IMR-90 (cell line): Measurements from ENCODE around the gene ANTXR2. TPM values are rescaled to one million over a fixed set of nuclear protein-coding genes. Genes with fewer than 3 reads are reported as not detected.

ENCODE experiments used
- ATAC-seq: fragments of 200-7000 bp; cut with Tn5 transposase; 2 replicates; pipeline ENCODE4 v1.9.1; 2020; ENCODE audit warnings: low read depth, mild to moderate bottlenecking, moderate library complexity
- BruUV-seq: library from RNA; stranded (reverse); fragments of 400-500 nt; replicated peaks from 2 replicates; lab custom pipeline; 2021; lab: Mats Ljungman, UMichigan
- CTCF ChIA-PET: fragments of 300-600 bp; formaldehyde crosslinking; extraction: SDS; loops from one replicate; lab custom pipeline; 2021; ENCODE audit warnings: antibody characterized with exemption; lab: Yijun Ruan, JAX
- POLR2A ChIA-PET: fragments of 300-600 bp; sonication (Branson Sonifier 250); formaldehyde crosslinking; loops from one replicate; lab custom pipeline; 2022; ENCODE audit warnings: antibody characterized with exemption; ENCODE audit not compliant: unreplicated experiment; lab: Charles Lee
- DNase-seq: peaks from one replicate; pipeline ENCODE4 v3.0.0; 2013
- H2AFZ ChIP-seq: replicated peaks from 2 replicates; pipeline ENCODE3; 2013; ENCODE audit warnings: low read length, mild to moderate bottlenecking; ENCODE audit not compliant: poor library complexity
- H2AK5ac ChIP-seq: 2 replicates; pipeline ENCODE4 v1.6.1; 2013; ENCODE audit warnings: low read depth, low read length, inconsistent platforms
- H2AK9ac ChIP-seq: replicated peaks from 2 replicates; pipeline ENCODE3; 2013; ENCODE audit warnings: mild to moderate bottlenecking, low read depth, low read length, moderate library complexity; ENCODE audit not compliant: poor library complexity
- H2BK120ac ChIP-seq: 2 replicates; pipeline ENCODE4 v1.6.1; 2013; ENCODE audit warnings: low read depth, low read length, inconsistent platforms
- H2BK15ac ChIP-seq: 3 replicates; pipeline ENCODE4 v1.6.1; 2013; ENCODE audit warnings: low read depth, low read length, inconsistent platforms
- H2BK20ac ChIP-seq: 2 replicates; pipeline ENCODE4 v1.6.1; 2013; ENCODE audit warnings: low read depth, mild to moderate bottlenecking, inconsistent platforms, low read length, moderate library complexity
- H2BK5ac ChIP-seq: 2 replicates; pipeline ENCODE4 v1.6.1; 2013; ENCODE audit warnings: mild to moderate bottlenecking, low read depth, low read length, inconsistent platforms; ENCODE audit not compliant: poor library complexity, severe bottlenecking
- H3K14ac ChIP-seq: replicated peaks from 2 replicates; pipeline ENCODE4 v1.6.1; 2013; ENCODE audit warnings: low read depth, low read length, inconsistent platforms
- H3K18ac ChIP-seq: 2 replicates; pipeline ENCODE4 v1.6.1; 2013; ENCODE audit warnings: low read depth, low read length, control low read depth
- H3K23ac ChIP-seq: 2 replicates; pipeline ENCODE4 v1.6.1; 2013; ENCODE audit warnings: low read depth, low read length, inconsistent platforms
- H3K27ac ChIP-seq: 2 replicates; pipeline ENCODE4 v1.5.1; 2013; ENCODE audit warnings: mild to moderate bottlenecking, control low read depth, low read length; ENCODE audit not compliant: insufficient read depth
- H3K27me3 ChIP-seq: 2 replicates; pipeline ENCODE4 v1.6.1; 2013; ENCODE audit warnings: low read length; ENCODE audit not compliant: control insufficient read depth, insufficient read depth
- H3K36me3 ChIP-seq: 2 replicates; pipeline ENCODE4 v1.6.1; 2013; ENCODE audit warnings: low read length, mixed read lengths; ENCODE audit not compliant: control insufficient read depth, insufficient read depth
- H3K4ac ChIP-seq: 2 replicates; pipeline ENCODE4 v1.6.1; 2013; ENCODE audit warnings: low read depth, low read length, inconsistent platforms
- H3K4me1 ChIP-seq: 2 replicates; pipeline ENCODE4 v1.6.1; 2013; ENCODE audit warnings: low read length, mixed read lengths; ENCODE audit not compliant: control insufficient read depth, insufficient read depth
- H3K4me2 ChIP-seq: 2 replicates; pipeline ENCODE4 v1.6.1; 2013; ENCODE audit warnings: low read depth, mild to moderate bottlenecking, control low read depth, low read length, moderate library complexity
- H3K4me3 ChIP-seq: 2 replicates; pipeline ENCODE4 v1.5.1; 2013; ENCODE audit warnings: low read depth, mild to moderate bottlenecking, control low read depth, low read length, moderate library complexity; ENCODE audit not compliant: insufficient read depth
- H3K56ac ChIP-seq: 2 replicates; pipeline ENCODE4 v1.6.1; 2013; ENCODE audit warnings: low read length, inconsistent platforms; ENCODE audit not compliant: insufficient read depth; ENCODE audit errors: extremely low read depth
- H3K79me1 ChIP-seq, 2 experiments: 2 replicates each; pipeline ENCODE4 v1.6.1; 2013; ENCODE audit warnings: low read length in 2 of 2, inconsistent platforms in 1 of 2, low read depth in 1 of 2
- H3K9ac ChIP-seq: 2 replicates; pipeline ENCODE4 v1.6.1; 2013; ENCODE audit warnings: low read depth, low read length, control low read depth
- H3K9me1 ChIP-seq: 2 replicates; pipeline ENCODE4 v1.6.1; 2013; ENCODE audit warnings: low read length, inconsistent platforms; ENCODE audit not compliant: insufficient read depth
- H3K9me3 ChIP-seq: 2 replicates; pipeline ENCODE4 v1.6.1; 2013; ENCODE audit warnings: low read length; ENCODE audit not compliant: control insufficient read depth, insufficient read depth
- H4K20me1 ChIP-seq: 2 replicates; pipeline ENCODE4 v1.6.1; 2013; ENCODE audit warnings: low read length, inconsistent platforms; ENCODE audit not compliant: insufficient read depth
- H4K5ac ChIP-seq: 2 replicates; pipeline ENCODE4 v1.6.1; 2013; ENCODE audit warnings: mild to moderate bottlenecking, low read depth, low read length, control low read depth
- H4K8ac ChIP-seq, 2 experiments: 2 replicates each; pipeline ENCODE4 v1.6.1; 2013; ENCODE audit warnings: low read depth in 2 of 2, low read length in 2 of 2, control low read depth in 1 of 2, inconsistent platforms in 1 of 2
- H4K91ac ChIP-seq: 2 replicates; pipeline ENCODE4 v1.6.1; 2013; ENCODE audit warnings: low read depth, low read length, inconsistent platforms; ENCODE audit not compliant: insufficient read depth
- BHLHE40 ChIP-seq: fragments of 150-350 bp; IDR thresholded peaks from 2 replicates; pipeline ENCODE4 v1.6.1; 2016; ENCODE audit warnings: mild to moderate bottlenecking, low read depth, low read length
- CEBPB ChIP-seq: IDR thresholded peaks from 2 replicates; pipeline ENCODE4 v1.6.1; 2012; ENCODE audit warnings: low read depth, low read length, improper control_type of control experiment
- CHD1 ChIP-seq: IDR thresholded peaks from 2 replicates; pipeline ENCODE4 v1.6.1; 2012; ENCODE audit warnings: low read depth, low read length, improper control_type of control experiment
- CTCF ChIP-seq: conservative IDR thresholded peaks from 2 replicates; pipeline ENCODE4 v1.5.1; 2012; ENCODE audit warnings: mild to moderate bottlenecking, low read depth, low read length, improper control_type of control experiment
- FOS ChIP-seq: fragments of 150-350 bp; IDR thresholded peaks from 2 replicates; pipeline ENCODE4 v1.6.1; 2016; ENCODE audit warnings: low read depth, low read length
- MAFK ChIP-seq: IDR thresholded peaks from 2 replicates; pipeline ENCODE4 v1.6.1; 2012; ENCODE audit warnings: low read depth, low read length, improper control_type of control experiment
- MAZ ChIP-seq: IDR thresholded peaks from 2 replicates; pipeline ENCODE4 v1.6.1; 2012; ENCODE audit warnings: low read depth, mild to moderate bottlenecking, low read length, improper control_type of control experiment, moderate library complexity, borderline replicate concordance
- MXI1 ChIP-seq: IDR thresholded peaks from 2 replicates; pipeline ENCODE4 v1.6.1; 2012; ENCODE audit warnings: low read depth, mild to moderate bottlenecking, low read length, moderate library complexity, borderline replicate concordance
- NFE2L2 ChIP-seq: fragments of 150-350 bp; IDR thresholded peaks from 2 replicates; pipeline ENCODE4 v1.6.1; 2016; ENCODE audit warnings: low read depth, mild to moderate bottlenecking, low read length
- POLR2A ChIP-seq: IDR thresholded peaks from 2 replicates; pipeline ENCODE4 v1.6.1; 2012; ENCODE audit warnings: mild to moderate bottlenecking, low read depth, low read length
- RAD21 ChIP-seq: IDR thresholded peaks from 2 replicates; pipeline ENCODE4 v1.6.1; 2012; ENCODE audit warnings: low read length, improper control_type of control experiment
- RCOR1 ChIP-seq: IDR thresholded peaks from 2 replicates; pipeline ENCODE4 v1.6.1; 2012; ENCODE audit warnings: mild to moderate bottlenecking, low read length, improper control_type of control experiment; ENCODE audit not compliant: insufficient replicate concordance
- RFX5 ChIP-seq: IDR thresholded peaks from 2 replicates; pipeline ENCODE4 v1.8.0; 2012; ENCODE audit warnings: low read depth, mild to moderate bottlenecking, low read length, moderate library complexity
- SMC3 ChIP-seq: fragments of 150-350 bp; IDR thresholded peaks from 2 replicates; pipeline ENCODE4 v1.6.1; 2016; ENCODE audit warnings: low read depth, mild to moderate bottlenecking, antibody characterized with exemption, low read length, moderate library complexity
- USF2 ChIP-seq: fragments of 150-350 bp; IDR thresholded peaks from 2 replicates; pipeline ENCODE4 v1.6.1; 2017; ENCODE audit warnings: mild to moderate bottlenecking, antibody characterized with exemption, low read length, low read depth
- WGBS, 2 experiments: methylation state at CpG; one replicate each; pipeline versions ENCODE4 v1.1.5 to v1.1.7; 2013; ENCODE audit warnings: missing lambda C conversion rate in 2 of 2; ENCODE audit not compliant: insufficient read length in 1 of 2; ENCODE audit errors: extremely low coverage in 2 of 2; 5-methylcytosine and 5-hydroxymethylcytosine counted together
- dilution Hi-C: fragments of 300-500 bp; cut with HindIII; formaldehyde crosslinking; loops from one replicate; pipeline ENCODE4 v1.14.3; 2018; ENCODE audit warnings: low sequenced_read_pairs; ENCODE audit not compliant: unreplicated experiment
- in situ Hi-C: fragments of 300-500 bp; cut with MboI; formaldehyde crosslinking; loops from 3 replicates; pipeline ENCODE4 v1.14.3; 2019; ENCODE audit warnings: low sequenced_read_pairs, inconsistent platforms, mixed read lengths
- intact Hi-C: fragments of 100-400 bp; cut with micrococcal nuclease; formaldehyde crosslinking; loops from 2 replicates; pipeline ENCODE4 v1.10.0; 2022
- polyA plus RNA-seq, 3 experiments: library from polyadenylated mRNA; depleted of rRNA; stranded (reverse); fragments of >200 nt; gene quantifications; 2 replicates each; pipeline ENCODE4 v1.2.3, GENCODE V29; 2012; ENCODE audit warnings: low replicate concordance in 1 of 3
- total RNA-seq: library from RNA; depleted of rRNA; stranded (reverse); fragments of >200 nt; gene quantifications from 2 replicates; pipeline ENCODE4 v1.2.3, GENCODE V29; 2012
- TF ChIP-seq, protein P1 (sequence below): fragments of 150-350 bp; IDR thresholded peaks from 2 replicates; pipeline ENCODE4 v1.6.1; 2016; ENCODE audit warnings: low read depth, mild to moderate bottlenecking, low read length, moderate library complexity, borderline replicate concordance

ANTXR2 gene
- total and polyA plus RNA-seq, 2 of the 4 experiments (the other 2 are of a cell fraction) = 46.8 to 88.5 TPM

DNA sequence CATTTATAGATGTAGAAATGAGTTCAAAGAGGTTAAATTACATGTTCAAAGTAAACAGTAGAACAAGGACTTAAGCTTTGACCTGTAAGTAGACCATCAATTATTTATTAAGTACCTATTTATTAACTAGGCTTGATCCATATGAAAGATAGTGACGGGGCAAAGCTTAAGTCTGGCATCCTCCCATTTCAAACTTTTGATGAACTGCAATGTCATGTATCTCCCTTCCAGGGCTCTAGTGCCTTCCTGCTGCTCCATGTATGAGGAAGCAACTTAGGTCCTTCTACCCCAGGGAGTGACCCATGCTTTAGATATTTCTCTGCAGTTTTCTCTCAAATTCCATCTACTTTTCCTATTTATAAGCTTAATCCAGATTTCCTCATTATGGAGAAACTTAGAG lies 31.9 kb upstream of the ANTXR2 start:
- no peak overlapping the region for H3K4me3 ChIP-seq
- no peak overlapping the region for H4K91ac ChIP-seq
- H3K14ac ChIP-seq = no peak overlapping the region
- H3K27me3 ChIP-seq = no peaks in the 10 kb centered on the region
- no peak overlapping the region for H2AK5ac ChIP-seq
- no peaks in the 10 kb centered on the region for H3K9me3 ChIP-seq
- no peaks in the 10 kb centered on the region for H4K20me1 ChIP-seq
- ATAC-seq (no peak), DNase-seq (no peak)
- H2BK20ac ChIP-seq = no peak overlapping the region
- no peak overlapping the region for H3K27ac ChIP-seq
- no peak overlapping the region for H2BK15ac ChIP-seq
- no peak overlapping the region for H3K23ac ChIP-seq
- H2BK120ac ChIP-seq = no peak overlapping the region
- no peaks in the 10 kb centered on the region for H3K4me1 ChIP-seq
- dilution Hi-C loops (no loop called here), in situ Hi-C loops (no loop called here), intact Hi-C loops (no loop called here)
- WGBS, 2 experiments = no CpG with 5 or more reads among the region's 1 CpG
- no peak overlapping the region for H3K9ac ChIP-seq
- no peaks in the 10 kb centered on the region for H3K36me3 ChIP-seq
- no peak overlapping the region for H3K18ac ChIP-seq
- H3K9me1 ChIP-seq = no peaks in the 10 kb centered on the region
- H2AK9ac ChIP-seq = no peak overlapping the region
- no peak for TF ChIP-seq CHD1
- TF ChIP-seq CTCF = no peak
- no peak for TF ChIP-seq MAFK
- TF ChIP-seq BHLHE40 = no peak
- no peak for TF ChIP-seq FOS
- no peak for TF ChIP-seq RFX5
- TF ChIP-seq, protein P1, sequence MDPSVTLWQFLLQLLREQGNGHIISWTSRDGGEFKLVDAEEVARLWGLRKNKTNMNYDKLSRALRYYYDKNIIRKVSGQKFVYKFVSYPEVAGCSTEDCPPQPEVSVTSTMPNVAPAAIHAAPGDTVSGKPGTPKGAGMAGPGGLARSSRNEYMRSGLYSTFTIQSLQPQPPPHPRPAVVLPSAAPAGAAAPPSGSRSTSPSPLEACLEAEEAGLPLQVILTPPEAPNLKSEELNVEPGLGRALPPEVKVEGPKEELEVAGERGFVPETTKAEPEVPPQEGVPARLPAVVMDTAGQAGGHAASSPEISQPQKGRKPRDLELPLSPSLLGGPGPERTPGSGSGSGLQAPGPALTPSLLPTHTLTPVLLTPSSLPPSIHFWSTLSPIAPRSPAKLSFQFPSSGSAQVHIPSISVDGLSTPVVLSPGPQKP = no peak
- no peak for TF ChIP-seq MAZ
- no peak for TF ChIP-seq RAD21
- TF ChIP-seq SMC3 = no peak
- TF ChIP-seq POLR2A = no peak
- no peak for TF ChIP-seq NFE2L2
- TF ChIP-seq MXI1 = no peak
- TF ChIP-seq RCOR1 = no peak
- TF ChIP-seq USF2 = no peak
- TF ChIP-seq CEBPB = no peak
- BruUV-seq = no TSS peak
- H3K4me2 ChIP-seq = no peak overlapping the region
- CTCF ChIA-PET = no interaction called here
- H2BK5ac ChIP-seq = no peak overlapping the region
- no peak overlapping the region for H4K8ac ChIP-seq
- H3K4ac ChIP-seq = no peak overlapping the region
- POLR2A ChIA-PET = no interaction called here
- no peak overlapping the region for H3K56ac ChIP-seq
- no peak overlapping the region for H4K5ac ChIP-seq
- H3K79me1 ChIP-seq = no peaks in the 10 kb centered on the region
- no peak overlapping the region for H2AFZ ChIP-seq
